HepG2 (cell line): ENCODE data around the gene ACOXL. TPM values are rescaled to one million over a fixed set of nuclear protein-coding genes. Genes with fewer than 3 reads are reported as not detected.

Experiments used
- ARHGAP35 ChIP-seq: sonication (generic); formaldehyde crosslinking; IDR thresholded peaks from 2 replicates; pipeline ENCODE4 v1.9.0; 2022; ENCODE audit warnings: mild to moderate bottlenecking, inconsistent platforms, moderate library complexity, missing genetic modification reagents, borderline replicate concordance
- ATAD3A ChIP-seq: sonication (generic); formaldehyde crosslinking; IDR thresholded peaks from 2 replicates; pipeline ENCODE4 v1.4.0; 2020; ENCODE audit warnings: missing genetic modification reagents
- ATF7 ChIP-seq, 2 experiments: fragments of 450-650 bp in 1 of 2; sonication (generic) in 1 of 2; formaldehyde crosslinking in 1 of 2; IDR thresholded peaks; 2 replicates each; pipeline versions ENCODE4 v1.4.0 to v1.6.1; 2016 to 2020; ENCODE audit warnings: antibody characterized with exemption in 1 of 2, mild to moderate bottlenecking in 1 of 2, missing genetic modification reagents in 1 of 2
- FOSL2 ChIP-seq: sonication (generic); formaldehyde crosslinking; IDR thresholded peaks from 2 replicates; pipeline ENCODE4 v1.4.0; 2020; ENCODE audit warnings: missing genetic modification reagents
- IRF1 ChIP-seq: sonication (generic); formaldehyde crosslinking; IDR thresholded peaks from 2 replicates; pipeline ENCODE4 v1.4.0; 2020; ENCODE audit warnings: low read depth, mild to moderate bottlenecking, missing genetic modification reagents
- MIXL1 ChIP-seq: IDR thresholded peaks from 2 replicates; pipeline ENCODE4 v1.6.1; 2016
- NFIC ChIP-seq: IDR thresholded peaks from 2 replicates; pipeline ENCODE4 v1.6.1; 2012; ENCODE audit warnings: mild to moderate bottlenecking, low read length, inconsistent platforms
- PHF8 ChIP-seq: sonication (generic); formaldehyde crosslinking; IDR thresholded peaks from 2 replicates; pipeline ENCODE4 v1.5.0; 2020; ENCODE audit warnings: missing genetic modification reagents
- RCOR2 ChIP-seq: IDR thresholded peaks from 2 replicates; pipeline ENCODE4 v1.6.1; 2016; ENCODE audit warnings: missing biosample characterization, missing genetic modification reagents
- RFX5 ChIP-seq: IDR thresholded peaks from 2 replicates; pipeline ENCODE4 v1.6.1; 2011; ENCODE audit warnings: low read depth, low read length, improper control_type of control experiment
- SAP130 ChIP-seq: IDR thresholded peaks from 2 replicates; pipeline ENCODE4 v1.6.1; 2016; ENCODE audit warnings: low read depth
- SPEN ChIP-seq: sonication (generic); formaldehyde crosslinking; IDR thresholded peaks from 2 replicates; pipeline ENCODE4 v1.5.1; 2020; ENCODE audit warnings: low read depth, mild to moderate bottlenecking, missing genetic modification reagents
- YEATS2 ChIP-seq: sonication (generic); formaldehyde crosslinking; IDR thresholded peaks from 2 replicates; pipeline ENCODE4 v1.4.0; 2020; ENCODE audit warnings: missing genetic modification reagents, borderline replicate concordance
- ZNF207 ChIP-seq: fragments of 450-650 bp; IDR thresholded peaks from 2 replicates; pipeline ENCODE4 v1.6.1; 2016; ENCODE audit warnings: antibody characterized with exemption, borderline replicate concordance
- ZNF256 ChIP-seq: sonication (generic); formaldehyde crosslinking; conservative IDR thresholded peaks from 2 replicates; pipeline ENCODE4 v1.4.0; 2020; ENCODE audit warnings: missing genetic modification reagents
- ZNF556 ChIP-seq: sonication (generic); formaldehyde crosslinking; IDR thresholded peaks from 2 replicates; pipeline ENCODE4 v1.4.0; 2020; ENCODE audit warnings: mild to moderate bottlenecking, missing genetic modification reagents, borderline replicate concordance
- ZNF766 ChIP-seq: sonication (generic); formaldehyde crosslinking; IDR thresholded peaks from 2 replicates; pipeline ENCODE4 v1.5.0; 2020; ENCODE audit warnings: missing genetic modification reagents, borderline replicate concordance
- ZNF83 ChIP-seq: sonication (generic); formaldehyde crosslinking; IDR thresholded peaks from 2 replicates; pipeline ENCODE4 v1.4.0; 2020; ENCODE audit warnings: missing genetic modification reagents, mild to moderate bottlenecking, borderline replicate concordance
- ZNF891 ChIP-seq: sonication (generic); formaldehyde crosslinking; IDR thresholded peaks from 2 replicates; pipeline ENCODE4 v1.5.0; 2020; ENCODE audit warnings: mild to moderate bottlenecking, missing genetic modification reagents
- ZSCAN5A ChIP-seq: sonication (generic); formaldehyde crosslinking; IDR thresholded peaks from 2 replicates; pipeline ENCODE4 v1.8.0; 2022; ENCODE audit warnings: mild to moderate bottlenecking, missing genetic modification reagents, borderline replicate concordance
- polyA plus RNA-seq, 8 experiments: library from polyadenylated mRNA; depleted of rRNA in 3 of 8; stranded (reverse) in 7 of 8; unstranded in 1 of 8; fragments of >200 nt; fragmentation: Illumina TruSeq in 4 of 8; extraction: Trizol in 4 of 8; gene quantifications; 2 replicates each; pipeline versions ENCODE4 v1.2.1 to v1.2.3, GENCODE V29; 2011 to 2016; ENCODE audit warnings: low read depth in 4 of 8, missing spikeins in 1 of 8, mixed read lengths in 1 of 8; ENCODE audit not compliant: insufficient read depth in 1 of 8
- total RNA-seq, 5 experiments: library from RNA; depleted of rRNA; stranded (reverse); fragments of >200 nt; fragmentation: Illumina TruSeq; extraction: Trizol; gene quantifications; 2 replicates each; pipeline ENCODE4 v1.2.3, GENCODE V29; 2016; ENCODE audit warnings: low read depth in 1 of 5
- TF ChIP-seq, protein P1 (sequence below): sonication (generic); formaldehyde crosslinking; IDR thresholded peaks from 2 replicates; pipeline ENCODE4 v1.5.0; 2020; ENCODE audit warnings: missing genetic modification reagents, mild to moderate bottlenecking, borderline replicate concordance
- TF ChIP-seq, protein P2 (sequence below): sonication (generic); formaldehyde crosslinking; IDR thresholded peaks from 2 replicates; pipeline ENCODE4 v1.5.1; 2020; ENCODE audit warnings: missing genetic modification reagents, mild to moderate bottlenecking, borderline replicate concordance
- TF ChIP-seq, protein P3 (sequence below): IDR thresholded peaks from 2 replicates; pipeline ENCODE4 v1.6.1; 2018; ENCODE audit warnings: missing genetic modification reagents

ACOXL gene
- total and polyA plus RNA-seq, 2 of the 13 experiments (the other 11 are each of a cell fraction or from before 2014, with no cell fraction given) = not detected

DNA sequence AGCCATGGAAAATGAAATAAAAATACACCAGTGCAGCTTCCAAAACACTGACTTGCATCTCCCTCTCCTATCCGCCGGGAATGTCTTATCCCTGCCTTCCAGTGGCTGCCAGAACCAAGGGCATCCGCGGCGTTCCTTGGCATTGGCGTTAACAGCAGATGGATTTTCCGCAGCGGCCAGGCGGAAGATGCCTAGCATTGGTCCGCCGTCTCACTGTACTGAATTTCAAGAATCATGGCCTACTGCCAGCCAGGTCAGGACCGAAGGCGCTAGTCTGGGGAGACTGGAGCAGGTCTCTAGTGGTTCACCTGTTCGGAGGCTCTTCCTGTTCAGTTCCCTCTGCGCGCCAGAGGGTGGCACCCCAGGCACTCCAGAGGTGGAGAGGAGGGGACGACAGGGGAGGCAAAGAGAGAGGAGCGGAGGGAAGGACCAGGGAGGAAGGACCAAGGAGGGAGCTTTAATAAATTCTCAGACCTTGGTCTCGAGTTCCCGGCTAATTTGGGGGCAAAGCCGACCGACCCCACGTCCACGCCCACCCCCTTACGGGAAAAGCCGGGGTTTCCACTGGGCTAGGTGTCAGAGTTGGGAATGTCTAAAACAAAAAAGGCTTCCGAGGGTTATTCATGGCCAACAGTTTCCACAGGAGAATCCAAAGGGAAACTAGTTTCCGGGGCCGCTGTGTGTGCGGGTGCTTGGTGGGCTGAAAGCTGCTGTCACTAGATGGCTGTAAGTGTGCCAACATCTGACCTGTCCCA, 384.6 kb downstream of the ACOXL start (continued):
- TF ChIP-seq, protein P1, sequence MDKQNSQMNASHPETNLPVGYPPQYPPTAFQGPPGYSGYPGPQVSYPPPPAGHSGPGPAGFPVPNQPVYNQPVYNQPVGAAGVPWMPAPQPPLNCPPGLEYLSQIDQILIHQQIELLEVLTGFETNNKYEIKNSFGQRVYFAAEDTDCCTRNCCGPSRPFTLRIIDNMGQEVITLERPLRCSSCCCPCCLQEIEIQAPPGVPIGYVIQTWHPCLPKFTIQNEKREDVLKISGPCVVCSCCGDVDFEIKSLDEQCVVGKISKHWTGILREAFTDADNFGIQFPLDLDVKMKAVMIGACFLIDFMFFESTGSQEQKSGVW (CRISPR knock-in tag) = no peak
- TF ChIP-seq ARHGAP35 (CRISPR knock-in tag) = no peak
- TF ChIP-seq IRF1 (CRISPR knock-in tag) = no peak
- no peak for TF ChIP-seq PHF8 (CRISPR knock-in tag)
- no peak for TF ChIP-seq ZNF891 (CRISPR knock-in tag)
- no peak for TF ChIP-seq NFIC
- TF ChIP-seq RCOR2 (CRISPR knock-in tag) = no peak
- no peak; the same call in 1 of the 2 replicates for TF ChIP-seq ZNF556 (CRISPR knock-in tag)
- no peak for TF ChIP-seq ZSCAN5A (CRISPR knock-in tag)
- TF ChIP-seq MIXL1 = peak; percentile 42; the same call in 1 of the 2 replicates
- TF ChIP-seq ZNF83 = no peak
- TF ChIP-seq RFX5 = no peak
- peak; percentile 66; the same call in 1 of the 2 replicates for TF ChIP-seq YEATS2
- no peak for TF ChIP-seq ZNF766
- TF ChIP-seq ZNF207 = no peak
- TF ChIP-seq SPEN = 0 out of 2 replicates have a peak, but pooled peaks have one; percentile 18
- TF ChIP-seq, protein P2, sequence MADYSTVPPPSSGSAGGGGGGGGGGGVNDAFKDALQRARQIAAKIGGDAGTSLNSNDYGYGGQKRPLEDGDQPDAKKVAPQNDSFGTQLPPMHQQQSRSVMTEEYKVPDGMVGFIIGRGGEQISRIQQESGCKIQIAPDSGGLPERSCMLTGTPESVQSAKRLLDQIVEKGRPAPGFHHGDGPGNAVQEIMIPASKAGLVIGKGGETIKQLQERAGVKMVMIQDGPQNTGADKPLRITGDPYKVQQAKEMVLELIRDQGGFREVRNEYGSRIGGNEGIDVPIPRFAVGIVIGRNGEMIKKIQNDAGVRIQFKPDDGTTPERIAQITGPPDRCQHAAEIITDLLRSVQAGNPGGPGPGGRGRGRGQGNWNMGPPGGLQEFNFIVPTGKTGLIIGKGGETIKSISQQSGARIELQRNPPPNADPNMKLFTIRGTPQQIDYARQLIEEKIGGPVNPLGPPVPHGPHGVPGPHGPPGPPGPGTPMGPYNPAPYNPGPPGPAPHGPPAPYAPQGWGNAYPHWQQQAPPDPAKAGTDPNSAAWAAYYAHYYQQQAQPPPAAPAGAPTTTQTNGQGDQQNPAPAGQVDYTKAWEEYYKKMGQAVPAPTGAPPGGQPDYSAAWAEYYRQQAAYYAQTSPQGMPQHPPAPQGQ (CRISPR knock-in tag) = no peak
- no peak for TF ChIP-seq ZNF256 (CRISPR knock-in tag)
- TF ChIP-seq ATAD3A = no peak
- TF ChIP-seq, protein P3, sequence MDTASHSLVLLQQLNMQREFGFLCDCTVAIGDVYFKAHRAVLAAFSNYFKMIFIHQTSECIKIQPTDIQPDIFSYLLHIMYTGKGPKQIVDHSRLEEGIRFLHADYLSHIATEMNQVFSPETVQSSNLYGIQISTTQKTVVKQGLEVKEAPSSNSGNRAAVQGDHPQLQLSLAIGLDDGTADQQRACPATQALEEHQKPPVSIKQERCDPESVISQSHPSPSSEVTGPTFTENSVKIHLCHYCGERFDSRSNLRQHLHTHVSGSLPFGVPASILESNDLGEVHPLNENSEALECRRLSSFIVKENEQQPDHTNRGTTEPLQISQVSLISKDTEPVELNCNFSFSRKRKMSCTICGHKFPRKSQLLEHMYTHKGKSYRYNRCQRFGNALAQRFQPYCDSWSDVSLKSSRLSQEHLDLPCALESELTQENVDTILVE = peak; percentile 84; the same call in 1 of the 2 replicates
- peak; percentile 58 for TF ChIP-seq FOSL2
- 0 out of 2 replicates have a peak, but pooled peaks have one; percentile 25 for TF ChIP-seq SAP130 (CRISPR knock-in tag)
- no peak for TF ChIP-seq ATF7 (IDR thresholded peaks at IDR 0.05)
- TF ChIP-seq ATF7 (CRISPR knock-in tag; IDR thresholded peaks at IDR 0.05) = no peak
